ENCODE measurements around the gene ZNF267. TPM values are rescaled to one million over a fixed set of nuclear protein-coding genes. Genes with fewer than 3 reads are reported as not detected.

ZNF267 gene
- total RNA-seq, 2 donors from 2014 or later: 8.8 to 11.5 TPM

Small RNA genes lying within 50 kb of the gene (small RNA-seq; reads per million reads assigned to genes)
- gene AC034105.2 (not detected), gene AC034105.4 (not detected)

Data from body of pancreas (tissue), 2 donors.